ENCODE data around the gene CCDC172.

Gene CCDC172

DNA sequence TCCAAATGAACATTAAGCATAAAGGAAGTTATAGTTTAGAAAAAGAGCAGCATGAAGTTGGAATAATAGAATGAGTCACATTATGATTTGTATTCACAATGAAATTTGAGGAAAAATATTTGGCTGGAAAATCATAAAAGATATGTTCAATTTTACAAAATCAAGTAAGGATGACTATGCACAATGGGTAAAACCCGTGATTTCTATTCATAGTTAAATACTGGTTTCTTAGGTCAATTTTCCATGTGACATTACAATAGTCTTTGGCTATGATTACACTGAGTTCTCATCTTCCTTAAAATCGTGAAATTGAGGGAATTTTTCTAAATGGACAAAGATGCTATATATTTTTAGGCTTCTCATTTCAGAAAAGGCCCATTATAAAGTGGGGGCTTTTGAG is 17.4 kb upstream of the CCDC172 start:
- Histone ChIP-seq H3K9me2 (replicated peaks; ENCODE audit: insufficient read depth, low read length) (no peaks in the 10 kb centered on the region), H4K20me1 (ENCODE audit: low read depth, low read length) (no peaks in the 10 kb centered on the region), H3K36me3 (ENCODE audit: low read length) (no peaks in the 10 kb centered on the region), H2AFZ (ENCODE audit: low read depth, low read length, severe bottlenecking) (no peak overlapping the region), H3K27ac (ENCODE audit: low read depth, low read length) (no peak overlapping the region), H3K27me3 (ENCODE audit: low read length) (no peaks in the 10 kb centered on the region), H3K4me3 (ENCODE audit: insufficient read depth, low read length, poor library complexity, severe bottlenecking) (no peak overlapping the region), H3K79me2 (ENCODE audit: insufficient read depth, low read length) (no peaks in the 10 kb centered on the region), H3K4me2 (ENCODE audit: low read depth, low read length, poor library complexity, severe bottlenecking) (no peak overlapping the region), H3K9me3 (ENCODE audit: insufficient read depth, low read length) (no peaks in the 10 kb centered on the region), H3K9ac (ENCODE audit: low read length) (no peak overlapping the region), H3F3A (ENCODE audit: insufficient read depth) (no peaks in the 10 kb centered on the region)
- TF ChIP-seq, protein P1, sequence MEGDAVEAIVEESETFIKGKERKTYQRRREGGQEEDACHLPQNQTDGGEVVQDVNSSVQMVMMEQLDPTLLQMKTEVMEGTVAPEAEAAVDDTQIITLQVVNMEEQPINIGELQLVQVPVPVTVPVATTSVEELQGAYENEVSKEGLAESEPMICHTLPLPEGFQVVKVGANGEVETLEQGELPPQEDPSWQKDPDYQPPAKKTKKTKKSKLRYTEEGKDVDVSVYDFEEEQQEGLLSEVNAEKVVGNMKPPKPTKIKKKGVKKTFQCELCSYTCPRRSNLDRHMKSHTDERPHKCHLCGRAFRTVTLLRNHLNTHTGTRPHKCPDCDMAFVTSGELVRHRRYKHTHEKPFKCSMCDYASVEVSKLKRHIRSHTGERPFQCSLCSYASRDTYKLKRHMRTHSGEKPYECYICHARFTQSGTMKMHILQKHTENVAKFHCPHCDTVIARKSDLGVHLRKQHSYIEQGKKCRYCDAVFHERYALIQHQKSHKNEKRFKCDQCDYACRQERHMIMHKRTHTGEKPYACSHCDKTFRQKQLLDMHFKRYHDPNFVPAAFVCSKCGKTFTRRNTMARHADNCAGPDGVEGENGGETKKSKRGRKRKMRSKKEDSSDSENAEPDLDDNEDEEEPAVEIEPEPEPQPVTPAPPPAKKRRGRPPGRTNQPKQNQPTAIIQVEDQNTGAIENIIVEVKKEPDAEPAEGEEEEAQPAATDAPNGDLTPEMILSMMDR (IDR thresholded peaks at IDR 0.05; ENCODE audit: insufficient read depth, low read length, poor library complexity, severe bottlenecking), result no peak
- no peak for TF ChIP-seq EZH2phosphoT487 (conservative IDR thresholded peaks at IDR 0.05; ENCODE audit: low read length)

DNA sequence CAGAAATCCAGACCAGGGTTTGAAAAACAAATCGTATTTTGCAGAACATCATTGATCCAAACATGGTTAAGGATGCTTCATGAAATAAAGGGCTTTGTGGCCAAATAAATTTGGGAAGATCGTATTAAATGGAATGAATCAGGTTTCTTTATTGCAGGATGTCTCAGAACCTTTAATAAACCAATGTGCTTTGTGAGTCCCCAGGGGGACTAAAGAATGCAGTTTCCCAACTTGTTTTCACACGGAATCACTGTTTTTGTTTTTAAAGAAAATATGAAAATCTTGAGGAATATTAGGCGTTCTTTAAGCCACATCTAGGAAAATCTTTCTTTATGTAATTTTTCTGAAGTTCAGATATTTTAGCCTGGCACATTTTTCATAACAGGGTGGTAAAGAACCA is 16.8 kb upstream of the CCDC172 start:
- Histone ChIP-seq H3K4me2 (ENCODE audit: low read depth, low read length, poor library complexity, severe bottlenecking) (no peak overlapping the region), H3F3A (ENCODE audit: insufficient read depth) (no peaks in the 10 kb centered on the region), H3K9me2 (replicated peaks; ENCODE audit: insufficient read depth, low read length) (no peaks in the 10 kb centered on the region), H3K36me3 (ENCODE audit: low read length) (no peaks in the 10 kb centered on the region), H3K27ac (ENCODE audit: low read depth, low read length) (no peak overlapping the region), H3K27me3 (ENCODE audit: low read length) (no peaks in the 10 kb centered on the region), H3K79me2 (ENCODE audit: insufficient read depth, low read length) (no peaks in the 10 kb centered on the region), H4K20me1 (ENCODE audit: low read depth, low read length) (no peaks in the 10 kb centered on the region), H3K9me3 (ENCODE audit: insufficient read depth, low read length) (no peaks in the 10 kb centered on the region), H3K9ac (ENCODE audit: low read length) (no peak overlapping the region), H2AFZ (ENCODE audit: low read depth, low read length, severe bottlenecking) (no peak overlapping the region), H3K4me3 (ENCODE audit: insufficient read depth, low read length, poor library complexity, severe bottlenecking) (no peak overlapping the region)
- TF ChIP-seq EZH2phosphoT487 (conservative IDR thresholded peaks at IDR 0.05; ENCODE audit: low read length), result no peak
- TF ChIP-seq, protein P1 (IDR thresholded peaks at IDR 0.05; ENCODE audit: insufficient read depth, low read length, poor library complexity, severe bottlenecking), result no peak

DNA sequence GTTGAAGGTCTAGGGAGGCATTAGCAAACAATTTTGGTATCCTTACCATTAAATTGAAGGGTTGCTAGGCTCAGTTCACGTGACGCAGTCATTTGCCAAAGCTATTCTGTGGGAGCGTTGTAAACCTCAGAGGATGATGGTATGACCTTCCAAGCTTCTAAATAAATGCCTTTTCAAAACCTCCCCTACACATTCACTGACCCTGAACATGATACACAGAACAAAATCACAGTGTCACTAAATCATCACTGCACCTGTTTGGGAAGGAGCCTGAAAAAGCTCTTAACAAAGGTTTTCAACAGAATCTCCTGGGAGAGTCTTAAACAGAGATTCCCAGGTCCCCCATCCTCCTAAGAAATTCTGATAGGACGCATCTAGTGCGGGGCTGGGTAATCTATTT is 13.2 kb upstream of the CCDC172 start:
- Histone ChIP-seq H4K20me1 (ENCODE audit: low read depth, low read length) (no peaks in the 10 kb centered on the region), H3K9me3 (ENCODE audit: insufficient read depth, low read length) (no peaks in the 10 kb centered on the region), H3K4me3 (ENCODE audit: insufficient read depth, low read length, poor library complexity, severe bottlenecking) (no peak overlapping the region), H3K9me2 (replicated peaks; ENCODE audit: insufficient read depth, low read length) (no peaks in the 10 kb centered on the region), H3F3A (ENCODE audit: insufficient read depth) (no peaks in the 10 kb centered on the region), H3K79me2 (ENCODE audit: insufficient read depth, low read length) (no peaks in the 10 kb centered on the region), H3K27ac (ENCODE audit: low read depth, low read length) (no peak overlapping the region), H3K4me2 (ENCODE audit: low read depth, low read length, poor library complexity, severe bottlenecking) (no peak overlapping the region), H2AFZ (ENCODE audit: low read depth, low read length, severe bottlenecking) (no peak overlapping the region), H3K27me3 (ENCODE audit: low read length) (no peaks in the 10 kb centered on the region), H3K36me3 (ENCODE audit: low read length) (no peaks in the 10 kb centered on the region), H3K9ac (ENCODE audit: low read length) (no peak overlapping the region)
- TF ChIP-seq EZH2phosphoT487 (conservative IDR thresholded peaks at IDR 0.05; ENCODE audit: low read length), result no peak
- TF ChIP-seq, protein P1 (IDR thresholded peaks at IDR 0.05; ENCODE audit: insufficient read depth, low read length, poor library complexity, severe bottlenecking), result no peak

Data from SU-DHL-6 (cell line).